ENCODE measurements around the gene ZNF154. TPM values are rescaled to one million over a fixed set of nuclear protein-coding genes. Genes with fewer than 3 reads are reported as not detected.

ZNF154 gene
- total RNA-seq, 1 experiment from 2014 or later: 18.7 TPM

DNA sequence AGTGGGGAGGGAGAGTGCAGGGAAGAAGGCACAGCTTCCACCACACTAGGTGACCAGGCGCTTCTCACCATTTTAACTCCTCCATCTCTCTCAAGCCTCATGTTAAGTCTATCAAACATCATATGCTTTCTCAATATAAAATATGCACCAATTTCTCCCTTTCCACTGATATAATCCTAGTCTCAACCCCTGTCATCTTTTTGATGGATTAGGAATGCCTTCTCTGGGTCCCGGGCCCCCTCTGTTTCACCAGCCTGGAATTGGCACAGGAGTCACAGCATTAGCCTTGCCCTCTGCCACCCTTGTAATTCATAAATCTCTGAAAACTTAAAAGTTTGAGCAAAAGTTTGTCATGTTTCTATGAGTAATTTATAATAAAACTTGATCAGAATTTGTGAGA, 40.4 kb downstream of the ZNF154 start, which contains the start of gene ZSCAN4:
Gene ZSCAN4, plus strand, starts transcription at position 301 of the 400 bp plus-strand sequence. CDS start 7,211 bp downstream, outside the sequence.
- no peak within 1 kb of the TSS for H3K9ac ChIP-seq (ENCODE audit: extremely low read depth, insufficient read length, low read length)
- H3K4me1 Mint-ChIP-seq: peaks cover 12 to 13% of the 10 kb centered on the region in 2 experiments
- no peaks in the 10 kb centered on the region for H3K9me3 Mint-ChIP-seq
- peaks cover 45% of the 10 kb centered on the region for H3K27me3 Mint-ChIP-seq (ENCODE audit: low read depth)
- no peak within 1 kb of the TSS for H4K8ac ChIP-seq (replicated peaks; ENCODE audit: insufficient read length, low read depth, low read length)
- H2BK12ac ChIP-seq (ENCODE audit: insufficient read length, low read depth, low read length): no peak within 1 kb of the TSS
- H3K23ac ChIP-seq (ENCODE audit: insufficient read length, low read depth, low read length): no peak within 1 kb of the TSS
- WGBS (ENCODE audit: extremely low coverage, insufficient read length, low lambda C conversion rate): no CpG with 5 or more reads among the region's 2 CpGs
- H3K4me1 ChIP-seq (ENCODE audit: insufficient read depth, low read length): peaks cover 3% of the 10 kb centered on the region; the same call in 1 of the 2 replicates
- DNase-seq: no peak
- no peak within 1 kb of the TSS for H2BK15ac ChIP-seq (ENCODE audit: low read depth, low read length)
- no peak within 1 kb of the TSS for H3K56ac ChIP-seq (ENCODE audit: insufficient read length, low read depth, low read length)
- no peaks in the 10 kb centered on the region for H3K27me3 ChIP-seq (ENCODE audit: insufficient read depth, low read length)
- H3K27ac Mint-ChIP-seq: no peak within 1 kb of the TSS
- no peak within 1 kb of the TSS for H3K14ac ChIP-seq (ENCODE audit: insufficient read depth, low read length)
- H2BK20ac ChIP-seq (ENCODE audit: low read depth, low read length, poor library complexity, severe bottlenecking): no peak within 1 kb of the TSS
- H3K79me2 ChIP-seq (ENCODE audit: insufficient read depth, low read length): no peaks in the 10 kb centered on the region
- no peak within 1 kb of the TSS for H3K4me3 Mint-ChIP-seq
- H4K91ac ChIP-seq (ENCODE audit: insufficient read length, low read depth, low read length): no peak within 1 kb of the TSS
- H2AK5ac ChIP-seq (ENCODE audit: insufficient read length, low read length): no peak within 1 kb of the TSS
- H2AFZ ChIP-seq (ENCODE audit: low read length): no peak within 1 kb of the TSS
- no peaks in the 10 kb centered on the region for H4K20me1 ChIP-seq (ENCODE audit: control insufficient read depth, insufficient read depth, insufficient read length)
- H3K4me2 ChIP-seq (ENCODE audit: insufficient read depth, insufficient read length, low read length): no peak within 1 kb of the TSS
- H4K5ac ChIP-seq (ENCODE audit: insufficient read length, low read depth, low read length): no peak within 1 kb of the TSS
- no peak within 1 kb of the TSS for H2BK5ac ChIP-seq (ENCODE audit: insufficient read length, low read length)
- H3K79me1 ChIP-seq (ENCODE audit: insufficient read depth, low read depth, low read length, poor library complexity, severe bottlenecking): no peaks in the 10 kb centered on the region
- H3K27ac ChIP-seq (ENCODE audit: insufficient read length, low read depth, low read length): no peak within 1 kb of the TSS
- no peak within 1 kb of the TSS for H2BK120ac ChIP-seq (ENCODE audit: low read depth, low read length, poor library complexity, severe bottlenecking)
- TF ChIP-seq, protein P1, sequence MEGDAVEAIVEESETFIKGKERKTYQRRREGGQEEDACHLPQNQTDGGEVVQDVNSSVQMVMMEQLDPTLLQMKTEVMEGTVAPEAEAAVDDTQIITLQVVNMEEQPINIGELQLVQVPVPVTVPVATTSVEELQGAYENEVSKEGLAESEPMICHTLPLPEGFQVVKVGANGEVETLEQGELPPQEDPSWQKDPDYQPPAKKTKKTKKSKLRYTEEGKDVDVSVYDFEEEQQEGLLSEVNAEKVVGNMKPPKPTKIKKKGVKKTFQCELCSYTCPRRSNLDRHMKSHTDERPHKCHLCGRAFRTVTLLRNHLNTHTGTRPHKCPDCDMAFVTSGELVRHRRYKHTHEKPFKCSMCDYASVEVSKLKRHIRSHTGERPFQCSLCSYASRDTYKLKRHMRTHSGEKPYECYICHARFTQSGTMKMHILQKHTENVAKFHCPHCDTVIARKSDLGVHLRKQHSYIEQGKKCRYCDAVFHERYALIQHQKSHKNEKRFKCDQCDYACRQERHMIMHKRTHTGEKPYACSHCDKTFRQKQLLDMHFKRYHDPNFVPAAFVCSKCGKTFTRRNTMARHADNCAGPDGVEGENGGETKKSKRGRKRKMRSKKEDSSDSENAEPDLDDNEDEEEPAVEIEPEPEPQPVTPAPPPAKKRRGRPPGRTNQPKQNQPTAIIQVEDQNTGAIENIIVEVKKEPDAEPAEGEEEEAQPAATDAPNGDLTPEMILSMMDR (conservative IDR thresholded peaks at IDR 0.05): no peak
- H3T11ph ChIP-seq (ENCODE audit: low read length): no peak within 1 kb of the TSS
- no peaks in the 10 kb centered on the region for H3K9me3 ChIP-seq (ENCODE audit: control insufficient read depth, low read depth, low read length)
- no peak within 1 kb of the TSS for H3K4ac ChIP-seq (ENCODE audit: low read depth, low read length)
- no peaks in the 10 kb centered on the region for H3K36me3 Mint-ChIP-seq (ENCODE audit: insufficient read depth in 1 of 3, low read depth in 3 of 3)
- peaks cover 8% of the 10 kb centered on the region for H3K23me2 ChIP-seq (ENCODE audit: insufficient read length, low read depth, low read length, poor library complexity, severe bottlenecking)
- no peak within 1 kb of the TSS for H3K18ac ChIP-seq (ENCODE audit: insufficient read length, low read depth, low read length)
